Neural crest cell (in vitro differentiated cells): ENCODE results near the gene PECR. TPM values are rescaled to one million over a fixed set of nuclear protein-coding genes. Genes with fewer than 3 reads are reported as not detected.
A peak's percentile ranks its signal among the peaks of the same experiment; 100 is the strongest.

Source experiments
- DNase-seq: peaks from one replicate; pipeline ENCODE4 v3.0.0; 2021; ENCODE audit warnings: low read depth, mixed read lengths, low spot score
- H3K27ac Mint-ChIP-seq: one replicate; pipeline ENCODE4 v1.8.0; 2021; ENCODE audit warnings: mild to moderate bottlenecking, mixed read lengths; ENCODE audit not compliant: unreplicated experiment
- H3K27me3 Mint-ChIP-seq: 2 replicates; pipeline ENCODE4 v1.8.0; 2021; ENCODE audit warnings: low read depth, mild to moderate bottlenecking, mixed read lengths
- H3K36me3 Mint-ChIP-seq: 2 replicates; pipeline ENCODE4 v1.8.0; 2021; ENCODE audit warnings: low read depth, mild to moderate bottlenecking, mixed read lengths
- H3K4me1 Mint-ChIP-seq: 2 replicates; pipeline ENCODE4 v1.8.0; 2021; ENCODE audit warnings: mixed read lengths
- H3K4me3 Mint-ChIP-seq: one replicate; pipeline ENCODE4 v1.8.0; 2021; ENCODE audit warnings: mild to moderate bottlenecking, mixed read lengths
- H3K9me3 Mint-ChIP-seq: 2 replicates; pipeline ENCODE4 v1.8.0; 2021; ENCODE audit warnings: mixed read lengths
- total RNA-seq: library from RNA; stranded (reverse); gene quantifications from 2 replicates; pipeline ENCODE4 v1.2.1, GENCODE V29; 2021
- TF ChIP-seq, protein P1 (sequence below): fragments of 200-600 bp; sonication (generic); conservative IDR thresholded peaks from 2 replicates; pipeline ENCODE4 v1.5.0; 2021; ENCODE audit warnings: antibody characterized with exemption, mild to moderate bottlenecking

The PECR gene
- total RNA-seq, 1 donor from 2014 or later: 18.2 TPM

DNA sequence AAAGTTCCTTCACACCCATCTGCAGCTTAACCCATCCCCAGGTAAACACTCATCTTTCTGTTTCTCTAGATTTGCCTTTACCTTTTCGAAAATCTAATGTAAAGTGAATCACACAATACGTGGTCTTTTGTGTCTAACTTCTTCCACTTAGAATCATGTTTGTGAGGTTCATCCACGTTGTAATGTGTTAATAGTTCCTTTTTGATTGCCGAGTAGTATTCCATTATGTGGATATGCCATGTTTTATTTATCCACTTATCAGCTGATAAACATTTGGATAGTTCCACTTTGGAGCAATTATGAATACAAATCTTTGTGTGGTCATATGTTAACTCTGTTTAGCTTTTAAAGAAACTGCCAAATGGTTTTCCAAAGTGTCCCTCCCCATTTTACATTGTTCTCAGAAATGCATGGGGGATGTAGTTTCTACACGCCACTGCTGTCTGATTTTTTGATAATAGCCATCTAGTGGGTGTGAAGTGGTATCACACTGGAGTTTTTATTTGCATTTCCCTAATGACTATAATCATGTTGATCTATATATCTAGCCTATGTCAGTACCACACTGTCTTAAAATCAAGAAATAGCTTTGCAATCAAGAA lies 22.3 kb downstream of the PECR start:
- no peaks in the 10 kb centered on the region for H3K9me3 Mint-ChIP-seq
- TF ChIP-seq, protein P1, sequence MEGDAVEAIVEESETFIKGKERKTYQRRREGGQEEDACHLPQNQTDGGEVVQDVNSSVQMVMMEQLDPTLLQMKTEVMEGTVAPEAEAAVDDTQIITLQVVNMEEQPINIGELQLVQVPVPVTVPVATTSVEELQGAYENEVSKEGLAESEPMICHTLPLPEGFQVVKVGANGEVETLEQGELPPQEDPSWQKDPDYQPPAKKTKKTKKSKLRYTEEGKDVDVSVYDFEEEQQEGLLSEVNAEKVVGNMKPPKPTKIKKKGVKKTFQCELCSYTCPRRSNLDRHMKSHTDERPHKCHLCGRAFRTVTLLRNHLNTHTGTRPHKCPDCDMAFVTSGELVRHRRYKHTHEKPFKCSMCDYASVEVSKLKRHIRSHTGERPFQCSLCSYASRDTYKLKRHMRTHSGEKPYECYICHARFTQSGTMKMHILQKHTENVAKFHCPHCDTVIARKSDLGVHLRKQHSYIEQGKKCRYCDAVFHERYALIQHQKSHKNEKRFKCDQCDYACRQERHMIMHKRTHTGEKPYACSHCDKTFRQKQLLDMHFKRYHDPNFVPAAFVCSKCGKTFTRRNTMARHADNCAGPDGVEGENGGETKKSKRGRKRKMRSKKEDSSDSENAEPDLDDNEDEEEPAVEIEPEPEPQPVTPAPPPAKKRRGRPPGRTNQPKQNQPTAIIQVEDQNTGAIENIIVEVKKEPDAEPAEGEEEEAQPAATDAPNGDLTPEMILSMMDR: peak; percentile 42

DNA sequence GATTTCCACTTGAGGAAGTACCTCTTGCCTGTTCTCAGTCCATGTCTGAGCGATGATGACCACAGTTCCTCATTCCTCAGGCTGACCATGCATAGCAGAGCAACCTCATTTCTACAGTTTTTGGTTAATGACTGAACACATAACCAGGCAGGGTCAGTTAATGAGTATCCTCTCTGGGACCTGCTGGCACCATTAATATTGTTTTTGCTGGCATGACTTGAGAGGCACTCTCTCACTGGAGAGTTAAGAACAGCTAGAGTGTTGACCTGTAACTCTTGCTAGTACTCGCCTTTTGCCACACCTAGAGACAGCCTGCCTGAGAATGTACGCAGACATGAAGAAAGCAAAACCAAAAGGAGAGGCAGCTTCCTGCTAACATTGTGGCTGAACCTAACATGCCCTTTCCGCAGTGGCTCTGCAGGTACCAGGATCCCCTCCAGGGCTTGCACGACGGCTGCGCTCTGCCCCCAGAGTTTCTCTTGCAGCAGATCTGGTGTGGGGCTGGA lies 23.9 kb downstream of the PECR start:
- H3K27ac Mint-ChIP-seq: no peak overlapping the region
- H3K9me3 Mint-ChIP-seq: no peaks in the 10 kb centered on the region
- peaks cover 15% of the 10 kb centered on the region for H3K36me3 Mint-ChIP-seq
- no peaks in the 10 kb centered on the region for H3K27me3 Mint-ChIP-seq
- H3K4me1 Mint-ChIP-seq: no peaks in the 10 kb centered on the region
- DNase-seq: no peak
- TF ChIP-seq, protein P1: no peak
- no peak overlapping the region for H3K4me3 Mint-ChIP-seq

More for the DNA sequence above, 22.3 kb downstream of the PECR start:
- H3K27ac Mint-ChIP-seq: no peak overlapping the region
- no peak overlapping the region for H3K4me3 Mint-ChIP-seq
- peaks cover 15% of the 10 kb centered on the region for H3K36me3 Mint-ChIP-seq
- H3K4me1 Mint-ChIP-seq: no peaks in the 10 kb centered on the region
- H3K27me3 Mint-ChIP-seq: no peaks in the 10 kb centered on the region
- no peak for DNase-seq

DNA sequence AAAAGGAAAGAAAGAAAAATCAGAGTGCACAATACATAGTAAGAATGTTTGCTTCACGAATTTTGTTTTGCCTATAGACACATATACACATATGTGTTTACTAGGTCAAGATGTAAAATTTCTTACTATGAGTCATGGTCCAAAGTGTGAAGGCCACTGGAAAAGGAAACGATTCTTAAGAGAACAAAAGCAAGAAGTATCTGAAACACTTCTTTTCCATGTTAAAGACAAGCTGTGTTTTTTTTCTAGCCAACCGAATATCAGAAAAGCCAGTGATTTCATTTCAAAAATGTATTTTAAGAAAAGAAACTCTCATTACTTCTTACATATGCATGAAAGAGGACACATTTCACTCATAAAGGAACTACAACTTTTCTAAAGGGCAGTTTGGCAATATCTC lies 24.9 kb downstream of the PECR start:
- Mint-ChIP-seq H3K9me3 (no peaks in the 10 kb centered on the region), H3K27me3 (no peaks in the 10 kb centered on the region), H3K36me3 (peaks cover 15% of the 10 kb centered on the region), H3K27ac (no peak overlapping the region), H3K4me3 (no peak overlapping the region), H3K4me1 (no peaks in the 10 kb centered on the region)
- no peak for DNase-seq
- TF ChIP-seq, protein P1: no peak

DNA sequence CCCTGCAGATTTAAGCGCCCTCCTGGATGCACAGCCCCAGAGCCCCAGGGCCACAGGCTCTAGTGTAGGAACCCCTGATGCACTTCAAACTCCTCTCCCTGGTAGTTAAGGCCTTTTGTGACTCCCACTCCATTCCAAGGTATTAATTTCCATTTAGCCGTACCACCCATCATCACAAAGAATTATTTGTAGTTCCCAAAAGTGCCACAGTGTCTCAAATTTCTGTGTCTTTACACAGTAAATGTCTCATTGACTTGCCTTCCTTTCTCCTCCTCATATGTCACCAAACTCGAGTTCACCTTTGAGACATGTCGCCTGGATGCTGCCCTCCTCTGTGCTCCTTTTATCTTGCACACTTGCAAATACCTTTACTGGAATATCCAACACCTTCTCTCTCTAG lies 25.9 kb downstream of the PECR start:
- TF ChIP-seq, protein P1: no peak
- no peaks in the 10 kb centered on the region for H3K4me1 Mint-ChIP-seq
- H3K36me3 Mint-ChIP-seq: peaks cover 17% of the 10 kb centered on the region
- H3K9me3 Mint-ChIP-seq: no peaks in the 10 kb centered on the region
- DNase-seq: no peak
- peak overlapping the region; percentile 72 for H3K27ac Mint-ChIP-seq
- no peak overlapping the region for H3K4me3 Mint-ChIP-seq
- no peaks in the 10 kb centered on the region for H3K27me3 Mint-ChIP-seq

DNA sequence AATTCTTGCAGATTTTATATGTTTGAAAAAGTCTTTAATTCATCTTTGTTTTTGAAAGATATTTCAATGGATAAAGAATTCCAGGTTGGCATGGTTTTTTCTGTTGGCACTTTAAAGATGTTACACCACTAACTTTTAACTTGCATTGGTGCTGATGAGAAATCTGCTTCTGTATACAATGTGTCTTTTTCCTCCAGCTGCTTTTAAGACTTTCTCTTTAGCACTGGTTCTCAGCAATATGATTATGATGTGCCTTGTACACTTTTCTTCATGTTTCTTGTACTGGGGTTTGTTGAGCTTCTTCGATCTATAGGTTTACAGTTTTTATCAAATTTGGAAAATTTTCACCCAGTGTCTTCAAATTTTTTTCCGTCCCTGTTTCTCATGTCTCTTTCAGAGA lies 29.2 kb downstream of the PECR start:
- H3K27ac Mint-ChIP-seq: no peak overlapping the region
- TF ChIP-seq, protein P1: no peak
- no peak overlapping the region for H3K4me3 Mint-ChIP-seq
- no peak for DNase-seq
- no peaks in the 10 kb centered on the region for H3K27me3 Mint-ChIP-seq
- H3K4me1 Mint-ChIP-seq: peaks cover 17% of the 10 kb centered on the region
- peaks cover 14% of the 10 kb centered on the region for H3K36me3 Mint-ChIP-seq
- H3K9me3 Mint-ChIP-seq: no peaks in the 10 kb centered on the region
